T-cell (primary cell): Measurements from ENCODE around the gene MYBPC2. TPM values are rescaled to one million over a fixed set of nuclear protein-coding genes. Genes with fewer than 3 reads are reported as not detected.

Experiments
- ATAC-seq, 4 experiments: fragments of 200-7000 bp in 3 of 4; fragments of 150-1000 bp in 1 of 4; cut with Tn5 transposase; replicated peaks in 1 of 4; 1 replicate in 3 of 4; 2 replicates in 1 of 4; pipeline ENCODE4 v1.10.0; 2021; ENCODE audit warnings: moderate library complexity in 3 of 4, mild to moderate bottlenecking in 2 of 4, moderate number of reproducible peaks in 1 of 4
- CTCF ChIA-PET, 2 donors: fragments of 300-600 bp; sonication (Branson Sonifier 250); formaldehyde crosslinking; loops; one replicate each; lab custom pipeline; 2022; ENCODE audit warnings: antibody characterized with exemption in 2 of 2; lab: Charles Lee
- POLR2A ChIA-PET, 2 donors: fragments of 300-600 bp; sonication (Branson Sonifier 250); formaldehyde crosslinking; loops; one replicate each; lab custom pipeline; 2022; ENCODE audit warnings: antibody characterized with exemption in 2 of 2; lab: Charles Lee
- DNase-seq, 35 experiments: peaks; one replicate each; pipeline versions ENCODE4 v3.0.0 to v3.0.0-alpha.2; 2013 to 2023
- H3K27ac ChIP-seq: one replicate; pipeline ENCODE4 v1.5.1; 2013; ENCODE audit warnings: low read length
- H3K27me3 ChIP-seq, 2 experiments: replicated peaks in 1 of 2; 1 replicate in 1 of 2; 2 replicates in 1 of 2; pipeline versions ENCODE4 v1.6.1 to v1.7.0; 2013; ENCODE audit warnings: low read length in 1 of 2, mixed read lengths in 1 of 2; ENCODE audit not compliant: control insufficient read depth in 2 of 2, insufficient read depth in 2 of 2; ENCODE audit errors: extremely low read depth in 1 of 2
- H3K36me3 ChIP-seq, 2 donors: 1 replicate in 1 of 2; 2 replicates in 1 of 2; pipeline versions ENCODE4 v1.6.1 to v1.7.0; 2013; ENCODE audit warnings: low read length in 1 of 2; ENCODE audit not compliant: control insufficient read depth in 2 of 2, insufficient read depth in 1 of 2; ENCODE audit errors: extremely low read depth in 1 of 2
- H3K4me1 ChIP-seq, 2 experiments: 1 replicate in 1 of 2; 2 replicates in 1 of 2; pipeline versions ENCODE4 v1.6.1 to v1.7.0; 2013; ENCODE audit warnings: low read length in 2 of 2, mixed read lengths in 1 of 2; ENCODE audit not compliant: insufficient read depth in 2 of 2, control insufficient read depth in 1 of 2; ENCODE audit errors: extremely low read depth in 1 of 2
- H3K4me3 ChIP-seq, 2 donors: 1 replicate in 1 of 2; 2 replicates in 1 of 2; pipeline versions ENCODE4 v1.5.1 to v1.7.0; 2013; ENCODE audit warnings: mild to moderate bottlenecking in 2 of 2, low read length in 1 of 2, moderate library complexity in 1 of 2; ENCODE audit not compliant: control insufficient read depth in 1 of 2; ENCODE audit errors: extremely low read depth in 1 of 2
- H3K9me3 ChIP-seq: 2 replicates; pipeline ENCODE4 v1.7.0; 2013
- H3K27ac Mint-ChIP-seq, 2 donors: one replicate each; pipeline ENCODE4 v1.8.0; 2020 to 2021; ENCODE audit warnings: mild to moderate bottlenecking in 2 of 2, mixed read lengths in 2 of 2
- H3K27me3 Mint-ChIP-seq, 2 donors: one replicate each; pipeline ENCODE4 v1.8.0; 2021 to 2022; ENCODE audit warnings: mixed read lengths in 2 of 2
- H3K36me3 Mint-ChIP-seq: one replicate; pipeline ENCODE4 v1.8.0; 2021; ENCODE audit warnings: mixed read lengths
- H3K4me1 Mint-ChIP-seq, 3 donors: one replicate each; pipeline ENCODE4 v1.8.0; 2020 to 2022; ENCODE audit warnings: mixed read lengths in 3 of 3, mild to moderate bottlenecking in 1 of 3
- H3K4me3 Mint-ChIP-seq, 3 donors: one replicate each; pipeline ENCODE4 v1.8.0; 2020 to 2022; ENCODE audit warnings: mild to moderate bottlenecking in 3 of 3, mixed read lengths in 3 of 3, moderate library complexity in 3 of 3
- H3K9me3 Mint-ChIP-seq, 3 donors: one replicate each; pipeline ENCODE4 v1.8.0; 2020 to 2022; ENCODE audit warnings: mixed read lengths in 3 of 3
- WGBS: methylation state at CpG from one replicate; pipeline ENCODE4 v1.1.5; 2013; ENCODE audit warnings: missing lambda C conversion rate; ENCODE audit not compliant: insufficient coverage; 5-methylcytosine and 5-hydroxymethylcytosine counted together
- total RNA-seq, 35 experiments: library from RNA in 6 of 35; stranded (reverse) in 6 of 35; fragments of 120-200 nt in 1 of 35; gene quantifications; one replicate each; pipeline versions ENCODE4 v1.2.1 to v1.2.4 and lab custom pipeline; 2013 to 2026

Gene MYBPC2
- total RNA-seq, 5 donors from 2014 or later (not counting 1 experiment from before 2014, with no cell fraction given), result 0.28 to 0.38 TPM; not detected in 3

DNA sequence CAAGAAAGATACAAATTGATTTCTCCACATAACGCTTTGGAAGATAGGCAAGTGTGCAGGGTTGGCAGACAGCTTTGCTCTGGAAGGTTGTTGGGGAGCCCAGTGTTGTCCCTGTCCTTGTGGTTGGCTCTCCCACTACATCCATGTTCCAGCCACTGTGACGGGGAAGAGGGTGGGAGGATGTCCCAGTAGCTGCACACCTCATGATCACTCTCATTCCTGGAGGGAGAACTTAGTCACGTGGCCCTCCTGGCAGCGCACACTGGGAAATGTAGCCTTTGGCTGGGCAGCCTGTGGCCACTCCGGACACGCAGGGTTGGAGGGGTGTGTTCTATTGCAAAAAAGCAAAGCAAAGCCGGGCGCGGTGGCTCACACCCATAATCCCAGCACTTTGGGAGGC lies 38.7 kb upstream of the MYBPC2 start:
- Mint-ChIP-seq H3K27me3 (no peaks in the 10 kb centered on the region), H3K4me1 (peaks cover 0 to 4% (median 0%) of the 10 kb centered on the region in 3 donors), H3K36me3 (peaks cover 20% of the 10 kb centered on the region), H3K4me3 (no peak overlapping the region), H3K27ac (no peak overlapping the region), H3K9me3 (no peaks in the 10 kb centered on the region)
- Histone ChIP-seq H3K4me3 (no peak overlapping the region), H3K9me3 (no peaks in the 10 kb centered on the region), H3K27me3 (no peaks in the 10 kb centered on the region), H3K36me3 (peaks cover 4 to 7% of the 10 kb centered on the region in 2 donors), H3K27ac (no peak overlapping the region), H3K4me1 (no peaks in the 10 kb centered on the region)
- DNase-seq, result no peak
- ChIA-PET CTCF (no interaction called here), POLR2A (no interaction called here)
- 96% methylated on average over 5 of the region's 9 CpGs for WGBS
- ATAC-seq, result no peak

DNA sequence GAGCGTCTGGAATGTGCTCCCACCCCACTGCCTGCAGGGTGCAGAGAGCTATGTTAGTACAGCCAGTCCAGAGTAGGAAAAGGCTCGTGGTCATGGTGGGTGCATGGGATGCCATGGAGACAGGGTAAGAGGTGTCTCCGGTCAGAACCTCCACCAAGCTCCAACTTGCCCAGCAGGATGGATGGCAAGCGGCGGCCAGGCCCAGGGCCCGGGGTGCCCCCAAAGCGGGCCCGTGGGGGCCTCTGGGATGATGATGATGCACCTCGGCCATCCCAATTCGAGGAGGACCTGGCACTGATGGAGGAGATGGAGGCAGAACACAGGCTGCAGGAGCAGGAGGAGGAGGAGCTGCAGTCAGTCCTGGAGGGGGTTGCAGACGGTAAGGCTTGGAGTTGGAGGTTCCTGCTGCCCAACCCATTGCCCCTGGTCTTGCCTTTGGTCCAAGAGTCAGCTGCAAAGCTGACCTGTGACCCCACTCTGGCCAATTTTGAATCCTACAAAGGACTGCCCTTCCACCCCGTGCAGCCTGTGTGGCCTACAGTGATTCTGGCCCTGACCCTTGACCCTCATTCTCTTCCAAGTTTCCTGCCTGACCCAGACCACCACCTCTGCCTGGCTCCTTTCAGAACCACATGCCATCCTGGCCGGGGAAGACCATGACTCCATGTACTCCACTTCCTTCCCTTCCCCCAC lies 33.9 kb upstream of the MYBPC2 start:
- H3K27me3 Mint-ChIP-seq, result no peaks in the 10 kb centered on the region
- DNase-seq (no peak), ATAC-seq (no peak)
- H3K4me1 Mint-ChIP-seq, result peaks cover 0 to 4% (median 0%) of the 10 kb centered on the region in 3 donors
- ChIA-PET POLR2A (no interaction called here), CTCF (no interaction called here)
- peaks cover 17% of the 10 kb centered on the region for H3K36me3 Mint-ChIP-seq
- no peak overlapping the region for H3K4me3 ChIP-seq
- no peak overlapping the region for H3K4me3 Mint-ChIP-seq
- no peaks in the 10 kb centered on the region for H3K27me3 ChIP-seq
- no peak overlapping the region for H3K27ac Mint-ChIP-seq
- WGBS, result 96% methylated on average over 8 of the region's 13 CpGs
- H3K4me1 ChIP-seq, result no peaks in the 10 kb centered on the region
- no peaks in the 10 kb centered on the region for H3K9me3 Mint-ChIP-seq
- peaks cover 14 to 20% of the 10 kb centered on the region in 2 donors for H3K36me3 ChIP-seq
- H3K9me3 ChIP-seq, result no peaks in the 10 kb centered on the region
- H3K27ac ChIP-seq, result no peak overlapping the region

DNA sequence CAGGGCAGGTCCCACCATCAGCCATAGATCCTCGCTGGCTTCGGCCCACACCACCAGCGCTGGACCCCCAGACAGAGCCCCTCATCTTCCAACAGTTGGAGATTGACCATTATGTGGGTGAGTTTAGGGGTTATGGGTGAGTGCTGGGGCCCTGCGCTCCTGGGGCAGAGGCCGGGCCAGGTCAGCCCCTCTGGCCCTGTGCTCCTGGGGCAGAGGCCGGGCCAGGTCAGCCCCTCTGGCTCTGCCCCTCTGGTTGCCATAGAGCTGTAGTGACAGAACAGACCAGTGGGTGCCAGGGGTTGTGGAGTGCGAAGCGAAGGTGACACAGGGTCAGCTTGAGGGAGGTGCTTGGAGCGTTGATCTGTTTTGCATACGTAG lies 33.3 kb upstream of the MYBPC2 start:
- 100% methylated on average over 6 of the region's 10 CpGs for WGBS
- H3K4me3 Mint-ChIP-seq, result no peak overlapping the region
- no peaks in the 10 kb centered on the region for H3K27me3 ChIP-seq
- H3K27ac Mint-ChIP-seq, result no peak overlapping the region
- no peak overlapping the region for H3K27ac ChIP-seq
- DNase-seq (no peak), ATAC-seq (no peak)
- POLR2A ChIA-PET, result no interaction called here
- CTCF ChIA-PET, result no interaction called here
- peaks cover 21% of the 10 kb centered on the region for H3K36me3 Mint-ChIP-seq
- no peaks in the 10 kb centered on the region for H3K9me3 ChIP-seq
- no peak overlapping the region for H3K4me3 ChIP-seq
- H3K4me1 Mint-ChIP-seq, result peaks cover 0 to 4% (median 0%) of the 10 kb centered on the region in 3 donors
- no peaks in the 10 kb centered on the region for H3K4me1 ChIP-seq
- H3K27me3 Mint-ChIP-seq, result no peaks in the 10 kb centered on the region
- no peaks in the 10 kb centered on the region for H3K9me3 Mint-ChIP-seq
- peaks cover 14 to 18% of the 10 kb centered on the region in 2 donors for H3K36me3 ChIP-seq

DNA sequence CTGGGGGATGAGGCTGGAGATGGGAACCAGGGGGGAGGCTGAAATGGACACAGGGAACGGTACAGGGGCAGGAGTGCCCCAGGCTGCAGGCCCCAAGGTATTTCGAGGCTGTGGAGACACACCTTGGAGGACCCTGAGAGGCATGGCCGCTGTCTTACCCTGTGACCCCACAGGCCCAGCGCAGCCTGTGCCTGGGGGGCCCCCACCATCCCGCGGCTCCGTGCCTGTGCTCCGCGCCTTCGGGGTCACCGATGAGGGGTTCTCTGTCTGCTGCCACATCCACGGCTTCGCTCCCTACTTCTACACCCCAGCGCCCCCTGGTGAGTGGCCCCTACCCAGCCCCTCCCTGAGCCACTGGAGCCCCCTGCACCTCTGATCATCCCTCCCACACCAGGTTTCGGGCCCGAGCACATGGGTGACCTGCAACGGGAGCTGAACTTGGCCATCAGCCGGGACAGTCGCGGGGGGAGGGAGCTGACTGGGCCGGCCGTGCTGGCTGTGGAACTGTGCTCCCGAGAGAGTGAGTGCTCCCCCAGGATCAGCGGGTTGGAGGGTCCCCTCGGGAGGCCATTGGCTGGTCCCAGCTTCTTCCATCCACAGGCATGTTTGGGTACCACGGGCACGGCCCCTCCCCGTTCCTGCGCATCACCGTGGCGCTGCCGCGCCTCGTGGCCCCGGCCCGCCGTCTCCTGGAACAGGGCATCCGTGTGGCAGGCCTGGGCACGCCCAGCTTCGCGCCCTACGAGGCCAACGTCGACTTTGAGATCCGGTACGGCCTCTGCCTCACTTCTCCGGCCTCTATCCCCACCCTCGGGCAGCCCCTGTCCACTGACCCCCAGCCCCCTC lies 30.9 kb upstream of the MYBPC2 start:
- H3K9me3 ChIP-seq, result no peaks in the 10 kb centered on the region
- peaks cover 21% of the 10 kb centered on the region for H3K36me3 Mint-ChIP-seq
- peaks cover 19 to 21% of the 10 kb centered on the region in 2 donors for H3K36me3 ChIP-seq
- H3K27me3 ChIP-seq, result no peaks in the 10 kb centered on the region
- H3K9me3 Mint-ChIP-seq, result no peaks in the 10 kb centered on the region
- ATAC-seq (no peak), DNase-seq (no peak)
- CTCF ChIA-PET, result no interaction called here
- H3K27ac Mint-ChIP-seq, result no peak overlapping the region
- H3K4me3 ChIP-seq, result no peak overlapping the region
- H3K4me1 Mint-ChIP-seq, result peaks cover 0 to 4% (median 0%) of the 10 kb centered on the region in 3 donors
- no peaks in the 10 kb centered on the region for H3K27me3 Mint-ChIP-seq
- no peak overlapping the region for H3K4me3 Mint-ChIP-seq
- WGBS, result 92% methylated on average over 43 of the region's 48 CpGs
- POLR2A ChIA-PET, result interaction anchor here in 1 of 2 donors (0.5 kb wide), 1 partner anchor 450 kb away, joined by 3 read pairs; no protein-coding TSS in a partner anchor
- no peak overlapping the region for H3K27ac ChIP-seq
- H3K4me1 ChIP-seq, result no peaks in the 10 kb centered on the region

DNA sequence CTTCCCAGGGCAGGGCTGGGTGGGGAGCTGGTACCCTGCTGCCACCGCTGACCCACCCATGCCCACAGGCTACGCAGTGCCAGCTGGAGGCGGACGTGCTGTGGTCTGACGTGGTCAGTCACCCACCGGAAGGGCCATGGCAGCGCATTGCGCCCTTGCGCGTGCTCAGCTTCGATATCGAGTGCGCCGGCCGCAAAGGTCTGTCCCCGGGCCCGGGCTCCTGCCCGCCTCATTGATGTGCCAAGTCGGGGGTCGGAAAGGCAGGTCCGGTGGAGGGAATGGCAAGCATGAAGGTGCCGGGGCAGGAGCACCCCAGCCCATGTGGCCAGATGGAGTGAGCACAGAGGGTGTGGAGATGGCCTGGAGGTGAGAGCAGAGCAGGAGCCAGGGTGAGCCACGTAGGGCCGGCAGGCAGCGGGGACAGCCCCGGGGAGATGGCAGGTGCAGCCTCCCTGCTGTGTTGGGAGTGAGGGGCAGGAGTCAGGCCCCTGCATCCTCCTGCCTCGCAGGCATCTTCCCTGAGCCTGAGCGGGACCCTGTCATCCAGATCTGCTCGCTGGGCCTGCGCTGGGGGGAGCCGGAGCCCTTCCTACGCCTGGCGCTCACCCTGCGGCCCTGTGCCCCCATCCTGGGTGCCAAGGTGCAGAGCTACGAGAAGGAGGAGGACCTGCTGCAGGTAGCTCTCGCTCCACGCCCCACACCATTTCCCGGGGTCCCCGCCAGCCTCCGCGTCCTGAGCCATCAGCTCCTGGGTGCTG lies 30.0 kb upstream of the MYBPC2 start:
- no peak overlapping the region for H3K4me3 Mint-ChIP-seq
- H3K9me3 Mint-ChIP-seq, result no peaks in the 10 kb centered on the region
- ChIA-PET POLR2A (interaction anchor here in 1 of 2 donors (0.5 kb wide), 1 partner anchor 449 kb away, joined by 3 read pairs; no protein-coding TSS in a partner anchor), CTCF (interaction anchor here in 1 of 2 donors (0.5 kb wide), 1 partner anchor 46 kb away, joined by 5 read pairs; no protein-coding TSS in a partner anchor)
- Histone ChIP-seq H3K4me1 (no peaks in the 10 kb centered on the region), H3K9me3 (no peaks in the 10 kb centered on the region), H3K4me3 (no peak overlapping the region), H3K27me3 (no peaks in the 10 kb centered on the region), H3K36me3 (peaks cover 21 to 24% of the 10 kb centered on the region in 2 donors), H3K27ac (no peak overlapping the region)
- DNase-seq (no peak), ATAC-seq (no peak)
- peaks cover 0 to 4% (median 0%) of the 10 kb centered on the region in 3 donors for H3K4me1 Mint-ChIP-seq
- WGBS, result 95% methylated on average over 35 of the region's 41 CpGs
- H3K36me3 Mint-ChIP-seq, result peaks cover 19% of the 10 kb centered on the region
- H3K27ac Mint-ChIP-seq, result no peak overlapping the region
- H3K27me3 Mint-ChIP-seq, result no peaks in the 10 kb centered on the region

DNA sequence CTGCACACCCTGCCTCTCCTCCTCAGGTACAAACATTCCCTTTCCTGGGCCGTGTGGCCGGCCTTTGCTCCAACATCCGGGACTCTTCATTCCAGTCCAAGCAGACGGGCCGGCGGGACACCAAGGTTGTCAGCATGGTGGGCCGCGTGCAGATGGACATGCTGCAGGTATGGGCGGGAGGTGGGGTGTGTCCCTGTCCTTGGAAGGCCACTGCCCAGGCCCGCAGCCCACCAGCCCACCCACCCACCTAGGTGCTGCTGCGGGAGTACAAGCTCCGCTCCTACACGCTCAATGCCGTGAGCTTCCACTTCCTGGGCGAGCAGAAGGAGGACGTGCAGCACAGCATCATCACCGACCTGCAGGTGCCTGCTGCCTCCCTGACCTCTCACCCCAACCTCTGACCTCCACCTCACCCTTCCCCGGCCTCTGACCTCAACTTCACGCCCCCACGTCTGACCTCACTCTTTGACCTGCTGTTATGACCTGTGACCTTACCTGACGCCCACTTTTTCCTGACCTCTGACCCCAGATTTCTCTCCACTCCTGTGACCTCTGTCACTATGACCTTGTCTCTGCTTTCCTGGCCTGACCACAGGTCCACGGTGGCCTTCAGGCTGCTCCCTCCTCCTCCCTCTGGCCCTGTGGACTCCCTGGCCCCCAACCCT lies 26.4 kb upstream of the MYBPC2 start:
- Histone ChIP-seq H3K36me3 (peaks cover 25 to 27% of the 10 kb centered on the region in 2 donors), H3K27ac (no peak overlapping the region)
- POLR2A ChIA-PET, result no interaction called here

More for the DNA sequence above, 26.4 kb upstream of the MYBPC2 start:
- H3K27me3 ChIP-seq, result no peaks in the 10 kb centered on the region
- CTCF ChIA-PET, result no interaction called here
- Mint-ChIP-seq H3K36me3 (peaks cover 22% of the 10 kb centered on the region), H3K27ac (no peak overlapping the region), H3K4me3 (no peak overlapping the region), H3K27me3 (no peaks in the 10 kb centered on the region), H3K4me1 (no peaks in the 10 kb centered on the region), H3K9me3 (no peaks in the 10 kb centered on the region)
- DNase-seq (no peak), ATAC-seq (no peak)
- H3K4me3 ChIP-seq, result no peak overlapping the region
- 87% methylated on average over 15 of the region's 22 CpGs for WGBS
- H3K4me1 ChIP-seq, result no peaks in the 10 kb centered on the region
- H3K9me3 ChIP-seq, result no peaks in the 10 kb centered on the region
